GM06990 (cell line): ENCODE data around the gene PRKCA.

Experiments
- DNase-seq: peaks from one replicate; pipeline ENCODE4 v3.0.0-alpha.2; 2011; ENCODE audit not compliant: insufficient read length; ENCODE audit errors: extremely low read depth
- H3K27me3 ChIP-seq: replicated peaks from 2 replicates; pipeline ENCODE4 v1.6.0; 2011; ENCODE audit warnings: low read length; ENCODE audit not compliant: control insufficient read depth, insufficient read depth
- H3K36me3 ChIP-seq: 2 replicates; pipeline ENCODE4 v1.5.1; 2011; ENCODE audit warnings: low read length; ENCODE audit not compliant: control insufficient read depth, insufficient read depth
- H3K4me3 ChIP-seq: replicated peaks from 2 replicates; pipeline ENCODE4 v1.5.1; 2011; ENCODE audit warnings: low read depth, mild to moderate bottlenecking, control low read depth, low read length
- TF ChIP-seq, protein P1 (sequence below): IDR thresholded peaks from 2 replicates; pipeline ENCODE4 v1.5.1; 2011; ENCODE audit warnings: low read length, control low read depth, mild to moderate bottlenecking, inconsistent platforms; ENCODE audit not compliant: insufficient read depth, poor library complexity, severe bottlenecking

PRKCA gene

GRCh38 chr17:66574123-66574522 is 271.7 kb downstream of the PRKCA start:
- no peaks in the 10 kb centered on the region for H3K36me3 ChIP-seq
- TF ChIP-seq, protein P1, sequence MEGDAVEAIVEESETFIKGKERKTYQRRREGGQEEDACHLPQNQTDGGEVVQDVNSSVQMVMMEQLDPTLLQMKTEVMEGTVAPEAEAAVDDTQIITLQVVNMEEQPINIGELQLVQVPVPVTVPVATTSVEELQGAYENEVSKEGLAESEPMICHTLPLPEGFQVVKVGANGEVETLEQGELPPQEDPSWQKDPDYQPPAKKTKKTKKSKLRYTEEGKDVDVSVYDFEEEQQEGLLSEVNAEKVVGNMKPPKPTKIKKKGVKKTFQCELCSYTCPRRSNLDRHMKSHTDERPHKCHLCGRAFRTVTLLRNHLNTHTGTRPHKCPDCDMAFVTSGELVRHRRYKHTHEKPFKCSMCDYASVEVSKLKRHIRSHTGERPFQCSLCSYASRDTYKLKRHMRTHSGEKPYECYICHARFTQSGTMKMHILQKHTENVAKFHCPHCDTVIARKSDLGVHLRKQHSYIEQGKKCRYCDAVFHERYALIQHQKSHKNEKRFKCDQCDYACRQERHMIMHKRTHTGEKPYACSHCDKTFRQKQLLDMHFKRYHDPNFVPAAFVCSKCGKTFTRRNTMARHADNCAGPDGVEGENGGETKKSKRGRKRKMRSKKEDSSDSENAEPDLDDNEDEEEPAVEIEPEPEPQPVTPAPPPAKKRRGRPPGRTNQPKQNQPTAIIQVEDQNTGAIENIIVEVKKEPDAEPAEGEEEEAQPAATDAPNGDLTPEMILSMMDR = no peak
- H3K27me3 ChIP-seq = no peaks in the 10 kb centered on the region

GRCh38 chr17:66576473-66576872 is 274.1 kb downstream of the PRKCA start:
- H3K4me3 ChIP-seq = no peak overlapping the region
- no peak for DNase-seq
- H3K36me3 ChIP-seq = no peaks in the 10 kb centered on the region
- TF ChIP-seq, protein P1 = no peak
- no peaks in the 10 kb centered on the region for H3K27me3 ChIP-seq

More at GRCh38 chr17:66574123-66574522, 271.7 kb downstream of the PRKCA start:
- DNase-seq = no peak
- no peak overlapping the region for H3K4me3 ChIP-seq

DNA sequence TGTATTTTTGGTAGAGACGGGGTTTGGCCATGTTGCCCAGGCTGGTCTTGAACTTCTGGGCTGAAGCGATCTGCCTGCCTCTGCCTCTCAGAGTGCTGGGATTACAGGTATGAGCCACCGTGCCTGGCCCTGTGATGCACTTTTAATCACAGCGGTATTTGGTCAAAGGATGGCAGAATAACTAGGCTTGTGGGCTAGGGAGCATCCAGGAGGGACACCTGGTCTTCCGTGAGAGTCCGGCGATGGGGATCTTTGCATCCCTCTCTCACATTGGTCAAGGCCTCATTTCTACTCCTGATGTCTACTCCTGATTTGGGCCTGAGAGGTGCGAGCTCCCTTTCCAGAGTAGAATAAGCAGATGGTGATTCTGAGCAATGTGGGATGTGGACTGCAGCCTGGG is 274.6 kb downstream of the PRKCA start:
- Histone ChIP-seq H3K27me3 (no peaks in the 10 kb centered on the region), H3K4me3 (no peak overlapping the region), H3K36me3 (no peaks in the 10 kb centered on the region)
- TF ChIP-seq, protein P1 = no peak
- DNase-seq = no peak

GRCh38 chr17:66578781-66579489 is 276.5 kb downstream of the PRKCA start:
- Histone ChIP-seq H3K27me3 (no peaks in the 10 kb centered on the region), H3K36me3 (no peaks in the 10 kb centered on the region), H3K4me3 (no peak overlapping the region)
- TF ChIP-seq, protein P1 = no peak
- no peak for DNase-seq

DNA sequence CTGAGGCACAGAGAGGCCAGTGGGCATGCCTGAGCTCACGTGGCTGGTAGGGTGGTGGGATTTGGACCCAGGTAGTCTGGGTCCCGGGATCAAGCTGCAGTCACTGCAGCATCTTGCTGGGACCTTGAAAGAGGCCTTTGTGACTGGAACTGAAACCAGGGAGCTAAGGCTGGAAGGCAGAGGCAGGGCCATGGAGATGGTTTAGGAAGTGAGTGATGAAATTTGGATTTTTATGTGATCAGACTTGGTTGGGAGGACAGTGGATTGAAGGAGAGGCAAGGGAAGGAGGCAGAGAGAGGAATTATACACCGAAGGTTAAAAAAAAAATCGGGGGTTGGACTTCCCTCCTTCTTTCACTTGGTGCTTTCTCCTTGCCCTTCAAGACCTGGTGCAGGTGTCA is 277.1 kb downstream of the PRKCA start:
- TF ChIP-seq, protein P1 = no peak
- Histone ChIP-seq H3K4me3 (no peak overlapping the region), H3K27me3 (no peaks in the 10 kb centered on the region), H3K36me3 (no peaks in the 10 kb centered on the region)
- no peak for DNase-seq
